CD4-positive, alpha-beta T cell treated with Interleukin-4 for 1 hour (primary cell): ENCODE measurements around the gene TMEM92.
"Not testable (repeated sequence)": the region's sequence is repeated elsewhere in the genome, so short reads cannot be mapped to it uniquely, and the experiment has no call there.

Experiments
- DNase-seq, 2 donors: peaks; one replicate each; pipeline ENCODE4 v3.0.0-alpha.2; 2020 to 2022

Gene TMEM92

GRCh38 chr17:50262001-50262794 lies 12.1 kb upstream of the TMEM92 start:
- no peak for DNase-seq

GRCh38 chr17:50263331-50264262 lies 10.7 kb upstream of the TMEM92 start:
- no peak for DNase-seq

- DNase-seq, result no peak
These were observed 9.8 kb upstream of the TMEM92 start for GRCh38 chr17:50264263-50265113.

GRCh38 chr17:50265212-50265611 lies 9.1 kb upstream of the TMEM92 start:
- no peak for DNase-seq

GRCh38 chr17:50265690-50266315 lies 8.5 kb upstream of the TMEM92 start:
- DNase-seq, result no peak

- no peak for DNase-seq
These were observed 7.7 kb upstream of the TMEM92 start for GRCh38 chr17:50266384-50267073.

- DNase-seq, result no peak
These were observed 7.0 kb upstream of the TMEM92 start for GRCh38 chr17:50267074-50267841.

GRCh38 chr17:50268026-50268425 lies 6.2 kb upstream of the TMEM92 start:
- no peak for DNase-seq

GRCh38 chr17:50268743-50269275 lies 5.5 kb upstream of the TMEM92 start:
- DNase-seq, result no peak

- DNase-seq, result peak; percentile 62 to 64
These were observed 4.5 kb upstream of the TMEM92 start for GRCh38 chr17:50269477-50270434.

- no peak for DNase-seq
These were observed 3.6 kb upstream of the TMEM92 start for GRCh38 chr17:50270435-50271362.

- DNase-seq, result not testable (repeated sequence)
These were observed 2.9 kb upstream of the TMEM92 start for GRCh38 chr17:50271363-50271750.

GRCh38 chr17:50272246-50272645 lies 2.0 kb upstream of the TMEM92 start:
- no peak for DNase-seq

- DNase-seq, result peak; percentile 30 to 44
These were observed 1.3 kb upstream of the TMEM92 start for GRCh38 chr17:50272711-50273653.

- DNase-seq, result no peak
These were observed 619 bp upstream of the TMEM92 start for GRCh38 chr17:50273654-50274040.

- DNase-seq, result no peak
These were observed 593 bp downstream of the TMEM92 start for GRCh38 chr17:50274897-50275221.

GRCh38 chr17:50275279-50275678 lies 1.0 kb downstream of the TMEM92 start:
- no peak for DNase-seq
